WERI-Rb-1 (cell line): Measurements from ENCODE around the gene DNMT1.

Source experiments
- DNase-seq: peaks from one replicate; pipeline ENCODE4 v3.0.0-alpha.2; 2020
- H3K27ac ChIP-seq: fragments of 250-450 bp; sonication (Bioruptor Pico); 2 replicates; pipeline ENCODE4 v1.5.1; 2020; ENCODE audit warnings: mild to moderate bottlenecking, moderate library complexity
- H3K27me3 ChIP-seq: fragments of 250-450 bp; sonication (Bioruptor Pico); 2 replicates; pipeline ENCODE4 v1.5.1; 2021; ENCODE audit warnings: mild to moderate bottlenecking, low read depth, moderate library complexity; ENCODE audit not compliant: insufficient read depth, severe bottlenecking
- H3K36me3 ChIP-seq: fragments of 250-450 bp; sonication (Bioruptor Pico); 2 replicates; pipeline ENCODE4 v1.5.1; 2020; ENCODE audit warnings: mild to moderate bottlenecking, moderate library complexity
- H3K4me3 ChIP-seq: 2 replicates; pipeline ENCODE4 v1.5.1; 2011; ENCODE audit warnings: low read depth, mild to moderate bottlenecking, control low read depth, low read length
- H3K9me3 ChIP-seq: fragments of 250-450 bp; sonication (Bioruptor Pico); 2 replicates; pipeline ENCODE4 v1.5.1; 2021; ENCODE audit warnings: mild to moderate bottlenecking, moderate library complexity; ENCODE audit not compliant: severe bottlenecking
- CTCF ChIP-seq: IDR thresholded peaks from 2 replicates; pipeline ENCODE4 v1.5.1; 2011; ENCODE audit warnings: low read depth, mild to moderate bottlenecking, control low read depth, inconsistent platforms, low read length

DNMT1 gene

GRCh38 chr19:10136936-10137335 lies 57.8 kb downstream of the DNMT1 start:
- Histone ChIP-seq H3K27me3 (no peaks in the 10 kb centered on the region), H3K36me3 (peaks cover 97% of the 10 kb centered on the region), H3K27ac (no peak overlapping the region), H3K4me3 (no peak overlapping the region), H3K9me3 (no peaks in the 10 kb centered on the region)
- no peak for DNase-seq
- TF ChIP-seq CTCF: no peak

GRCh38 chr19:10135551-10136334 lies 59.0 kb downstream of the DNMT1 start:
- DNase-seq: no peak
- peaks cover 97% of the 10 kb centered on the region for H3K36me3 ChIP-seq
- no peaks in the 10 kb centered on the region for H3K27me3 ChIP-seq
- no peak for TF ChIP-seq CTCF
- H3K4me3 ChIP-seq: no peak overlapping the region
- no peaks in the 10 kb centered on the region for H3K9me3 ChIP-seq
- no peak overlapping the region for H3K27ac ChIP-seq

GRCh38 chr19:10134040-10134439 lies 60.7 kb downstream of the DNMT1 start:
- no peak for DNase-seq
- Histone ChIP-seq H3K27ac (no peak overlapping the region), H3K36me3 (peaks cover 97% of the 10 kb centered on the region), H3K9me3 (no peaks in the 10 kb centered on the region), H3K4me3 (no peak overlapping the region), H3K27me3 (no peaks in the 10 kb centered on the region)
- no peak for TF ChIP-seq CTCF

GRCh38 chr19:10133596-10133995 lies 61.2 kb downstream of the DNMT1 start:
- Histone ChIP-seq H3K36me3 (peaks cover 97% of the 10 kb centered on the region), H3K9me3 (no peaks in the 10 kb centered on the region)

GRCh38 chr19:10132905-10133304 lies 61.8 kb downstream of the DNMT1 start:
- no peak for DNase-seq
- TF ChIP-seq CTCF: no peak

More at GRCh38 chr19:10133596-10133995, 61.2 kb downstream of the DNMT1 start:
- DNase-seq: no peak
- Histone ChIP-seq H3K4me3 (no peak overlapping the region), H3K27me3 (no peaks in the 10 kb centered on the region), H3K27ac (no peak overlapping the region)
- no peak for TF ChIP-seq CTCF

GRCh38 chr19:10126213-10126639 lies 68.5 kb downstream of the DNMT1 start:
- no peak overlapping the region for H3K27ac ChIP-seq
- no peak for TF ChIP-seq CTCF
- no peak overlapping the region for H3K4me3 ChIP-seq
- H3K27me3 ChIP-seq: no peaks in the 10 kb centered on the region
- H3K36me3 ChIP-seq: peaks cover 61% of the 10 kb centered on the region
- no peak for DNase-seq
- no peaks in the 10 kb centered on the region for H3K9me3 ChIP-seq

More at GRCh38 chr19:10132905-10133304, 61.8 kb downstream of the DNMT1 start:
- no peaks in the 10 kb centered on the region for H3K9me3 ChIP-seq
- H3K27ac ChIP-seq: no peak overlapping the region
- H3K27me3 ChIP-seq: no peaks in the 10 kb centered on the region
- H3K36me3 ChIP-seq: peaks cover 97% of the 10 kb centered on the region
- no peak overlapping the region for H3K4me3 ChIP-seq
